HEK293T (cell line): ENCODE measurements around the gene UBE2Z.

Experiments
- CTCF ChIA-PET: fragments of 350-600 bp; formaldehyde crosslinking; extraction: SDS; loops from one replicate; lab custom pipeline; 2021; ENCODE audit warnings: antibody characterized with exemption, inconsistent platforms; lab: Yijun Ruan, JAX
- POLR2A ChIA-PET: fragments of 350-600 bp; formaldehyde crosslinking; extraction: SDS; loops from one replicate; lab custom pipeline; 2020; ENCODE audit warnings: antibody characterized with exemption, inconsistent platforms; lab: Yijun Ruan, JAX
- DNase-seq: peaks from one replicate; pipeline ENCODE4 v3.0.0; 2012; ENCODE audit warnings: mixed read lengths; ENCODE audit errors: extremely low spot score
- ARNT ChIP-seq: fragments of 450-650 bp; IDR thresholded peaks from 2 replicates; pipeline ENCODE4 v1.6.1; 2017; ENCODE audit warnings: mild to moderate bottlenecking
- BHLHE40 ChIP-seq: fragments of 450-650 bp; IDR thresholded peaks from 2 replicates; pipeline ENCODE4 v1.6.1; 2016; ENCODE audit warnings: mild to moderate bottlenecking, moderate library complexity, borderline replicate concordance
- CTBP1 ChIP-seq: fragments of 450-650 bp; IDR thresholded peaks from 2 replicates; pipeline ENCODE4 v1.6.1; 2016; ENCODE audit warnings: borderline replicate concordance
- ELF4 ChIP-seq: fragments of 450-650 bp; IDR thresholded peaks from 2 replicates; pipeline ENCODE4 v1.6.1; 2017; ENCODE audit warnings: antibody characterized with exemption
- FOXA1 ChIP-seq: fragments of 450-650 bp; IDR thresholded peaks from 2 replicates; pipeline ENCODE4 v1.6.1; 2016; ENCODE audit warnings: mild to moderate bottlenecking
- FOXK2 ChIP-seq: fragments of 450-650 bp; IDR thresholded peaks from 2 replicates; pipeline ENCODE4 v1.6.1; 2016; ENCODE audit warnings: mild to moderate bottlenecking
- FOXM1 ChIP-seq: fragments of 450-650 bp; IDR thresholded peaks from 2 replicates; pipeline ENCODE4 v1.6.1; 2017; ENCODE audit warnings: mild to moderate bottlenecking, borderline replicate concordance
- HDGF ChIP-seq: fragments of 450-650 bp; IDR thresholded peaks from 2 replicates; pipeline ENCODE4 v1.6.1; 2017; ENCODE audit warnings: antibody characterized with exemption, borderline replicate concordance
- L3MBTL2 ChIP-seq: fragments of 450-650 bp; conservative IDR thresholded peaks from 2 replicates; pipeline ENCODE4 v1.6.1; 2016; ENCODE audit warnings: mild to moderate bottlenecking
- LEF1 ChIP-seq: fragments of 450-650 bp; IDR thresholded peaks from 2 replicates; pipeline ENCODE4 v1.6.1; 2017; ENCODE audit warnings: mild to moderate bottlenecking, borderline replicate concordance
- NFRKB ChIP-seq: fragments of 450-650 bp; IDR thresholded peaks from 2 replicates; pipeline ENCODE4 v1.6.1; 2016; ENCODE audit warnings: mild to moderate bottlenecking, moderate library complexity
- PKNOX1 ChIP-seq: fragments of 450-650 bp; IDR thresholded peaks from 2 replicates; pipeline ENCODE4 v1.6.1; 2016
- SP1 ChIP-seq: fragments of 450-650 bp; IDR thresholded peaks from 2 replicates; pipeline ENCODE4 v1.6.1; 2017
- SUZ12 ChIP-seq: fragments of 450-650 bp; IDR thresholded peaks from 2 replicates; pipeline ENCODE4 v1.6.1; 2016; ENCODE audit warnings: mild to moderate bottlenecking
- TARDBP ChIP-seq: fragments of 450-650 bp; IDR thresholded peaks from 2 replicates; pipeline ENCODE4 v1.6.1; 2016
- ZNF384 ChIP-seq: fragments of 450-650 bp; IDR thresholded peaks from 2 replicates; pipeline ENCODE4 v1.6.1; 2016

UBE2Z gene

DNA sequence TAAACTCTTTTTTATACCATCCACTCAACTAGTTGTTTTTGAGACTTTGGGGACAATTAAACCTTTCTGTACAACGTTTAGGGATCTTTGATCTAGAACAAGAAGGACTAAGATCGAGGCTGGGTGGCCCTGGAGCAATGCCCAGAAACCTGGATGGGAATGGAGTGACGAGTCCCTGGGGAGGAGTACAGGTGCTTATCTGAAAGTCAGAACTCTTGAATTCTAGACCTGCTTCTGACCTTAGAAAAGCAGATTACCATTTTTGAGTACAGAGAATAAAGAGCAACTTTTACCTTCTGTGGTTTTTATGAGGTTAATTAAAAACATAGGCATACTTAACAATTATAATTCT is 17.8 kb downstream of the UBE2Z start:
- ChIA-PET CTCF (no interaction called here), POLR2A (no interaction called here)
- TF ChIP-seq FOXK2: no peak
- TF ChIP-seq TARDBP: no peak
- TF ChIP-seq ZNF384: no peak
- no peak for DNase-seq

GRCh38 chr17:48927978-48928745 is 20.0 kb downstream of the UBE2Z start:
- POLR2A ChIA-PET: interaction anchor here (0.6 kb wide), 1 partner anchor 210 kb away, joined by 3 read pairs; no protein-coding TSS in a partner anchor
- no peak for DNase-seq
- TF ChIP-seq FOXM1 (no peak), LEF1 (no peak)
- CTCF ChIA-PET: interaction anchor here (1.2 kb wide), 1 partner anchor 104 kb away, joined by 3 read pairs; no protein-coding TSS in a partner anchor

GRCh38 chr17:48928876-48929811 is 20.9 kb downstream of the UBE2Z start:
- TF ChIP-seq L3MBTL2 (no peak), LEF1 (no peak), BHLHE40 (no peak), SP1 (no peak), SUZ12 (no peak), TARDBP (no peak), PKNOX1 (no peak), HDGF (no peak), FOXK2 (no peak), FOXM1 (no peak)
- no peak for DNase-seq
- ChIA-PET CTCF (interaction anchor here (0.6 to 1.1 kb wide), 2 partner anchors 103 to 115 kb away, joined by 4 to 7 read pairs; no protein-coding TSS in a partner anchor), POLR2A (interaction anchor here (0.6 to 2.1 kb wide), 2 partner anchors 15 to 211 kb away, joined by 3 to 10 read pairs; partner anchors contain the start of gene SNF8)

GRCh38 chr17:48929812-48930165 is 21.6 kb downstream of the UBE2Z start:
- no peak for DNase-seq
- CTCF ChIA-PET: interaction anchor here (0.6 to 1.1 kb wide), 2 partner anchors 103 to 116 kb away, joined by 4 to 7 read pairs; no protein-coding TSS in a partner anchor
- TF ChIP-seq L3MBTL2 (no peak), PKNOX1 (no peak), FOXM1 (no peak), HDGF (no peak), ARNT (no peak), BHLHE40 (no peak), NFRKB (no peak), SP1 (no peak), ZNF384 (no peak), FOXK2 (no peak), TARDBP (no peak), ELF4 (no peak), LEF1 (no peak), CTBP1 (no peak), FOXA1 (no peak), SUZ12 (no peak)
- POLR2A ChIA-PET: interaction anchor here (2.1 kb wide), 1 partner anchor 14 kb away, joined by 10 read pairs; the partner anchor contains the start of gene SNF8

GRCh38 chr17:48930435-48930873 is 22.2 kb downstream of the UBE2Z start:
- DNase-seq: no peak
- ChIA-PET CTCF (interaction anchor here (0.9 kb wide), 1 partner anchor 102 kb away, joined by 4 read pairs; no protein-coding TSS in a partner anchor), POLR2A (interaction anchor here (0.9 to 2.1 kb wide), 4 partner anchors 8 to 38 kb away, joined by 3 to 10 read pairs (median 4); partner anchors contain the start of genes ATP5MC1 and SNF8)
- no peak for TF ChIP-seq HDGF
- TF ChIP-seq BHLHE40: no peak
- TF ChIP-seq ARNT: no peak
- TF ChIP-seq ELF4: no peak

DNA sequence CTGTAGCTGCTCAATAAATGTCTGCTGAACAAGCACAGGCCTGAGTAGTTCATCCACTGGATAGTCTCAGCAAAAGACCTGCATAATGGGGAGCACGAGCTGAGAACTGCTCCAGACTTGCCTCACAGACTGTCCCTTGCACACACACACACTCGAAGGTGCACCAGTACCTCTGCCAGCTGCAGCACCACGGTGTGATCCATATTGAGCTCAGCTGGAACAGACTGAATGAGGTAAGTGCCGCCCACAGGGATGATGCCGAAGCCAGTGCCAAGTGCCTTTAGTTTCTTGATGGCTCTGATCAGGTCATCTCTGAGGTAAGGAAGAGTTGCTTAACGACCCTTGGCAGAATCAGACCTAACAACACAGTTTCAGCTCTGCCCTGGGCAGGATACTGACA is 24.8 kb downstream of the UBE2Z start:
- no peak for DNase-seq
- ChIA-PET POLR2A (interaction anchor here (2.1 kb wide), 1 partner anchor 11 kb away, joined by 8 read pairs; the partner anchor contains the start of gene SNF8), CTCF (no interaction called here)
- TF ChIP-seq FOXA1 (no peak), BHLHE40 (no peak), FOXM1 (no peak), PKNOX1 (no peak), ZNF384 (no peak), SUZ12 (no peak), L3MBTL2 (no peak), ELF4 (no peak), SP1 (no peak)
